Keratinocyte (primary cell): ENCODE results near the gene NMNAT2.

ENCODE experiments used
- EZH2 ChIP-seq: IDR thresholded peaks from one replicate; pipeline ENCODE4 v1.6.1; 2012; ENCODE audit warnings: inconsistent platforms, mild to moderate bottlenecking, low read length, moderate library complexity
- TF ChIP-seq, protein P1 (sequence below), 3 experiments: IDR thresholded peaks in 1 of 3; conservative IDR thresholded peaks in 1 of 3; optimal IDR thresholded peaks in 1 of 3; 2 replicates in 2 of 3; 3 replicates in 1 of 3; pipeline versions ENCODE3 to v1.5.1; 2011; ENCODE audit warnings: low read length in 3 of 3, mild to moderate bottlenecking in 3 of 3, moderate library complexity in 2 of 3, control low read depth in 1 of 3, inconsistent platforms in 1 of 3; ENCODE audit not compliant: insufficient read depth in 2 of 3; ENCODE audit errors: extremely low read depth in 1 of 3

DNA sequence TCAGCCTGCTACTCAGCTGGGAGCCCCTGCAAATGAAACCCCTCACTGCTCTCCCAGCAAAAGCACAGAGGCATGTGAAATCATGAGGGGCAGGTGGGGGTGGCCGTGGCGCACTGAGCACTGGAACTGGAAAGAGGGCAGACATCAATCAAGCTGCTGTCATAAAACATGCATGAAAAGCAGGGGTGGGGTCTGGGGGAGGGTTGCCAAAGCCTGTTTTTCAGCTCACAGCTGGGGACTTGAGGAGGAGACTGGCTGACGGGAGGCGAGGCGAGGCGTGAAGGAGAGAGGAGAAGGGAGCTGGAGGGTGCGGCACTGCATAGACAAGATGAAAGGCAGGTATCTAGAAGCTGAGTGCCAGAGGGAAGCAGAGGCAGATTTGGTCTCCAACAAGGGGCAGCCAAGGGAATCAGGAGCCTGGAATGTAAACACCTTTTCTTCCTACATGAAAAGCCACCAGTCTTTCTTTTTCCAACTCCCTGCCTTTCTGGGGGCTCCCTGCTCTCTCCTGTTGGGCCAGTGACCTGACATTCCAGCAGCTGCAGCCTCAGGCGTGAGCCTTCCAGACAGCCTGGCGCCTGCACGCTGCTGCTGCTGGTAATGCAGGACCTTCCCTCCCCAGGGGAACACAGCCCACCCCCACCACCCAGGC is 87.0 kb downstream of the NMNAT2 start:
- TF ChIP-seq, protein P1, sequence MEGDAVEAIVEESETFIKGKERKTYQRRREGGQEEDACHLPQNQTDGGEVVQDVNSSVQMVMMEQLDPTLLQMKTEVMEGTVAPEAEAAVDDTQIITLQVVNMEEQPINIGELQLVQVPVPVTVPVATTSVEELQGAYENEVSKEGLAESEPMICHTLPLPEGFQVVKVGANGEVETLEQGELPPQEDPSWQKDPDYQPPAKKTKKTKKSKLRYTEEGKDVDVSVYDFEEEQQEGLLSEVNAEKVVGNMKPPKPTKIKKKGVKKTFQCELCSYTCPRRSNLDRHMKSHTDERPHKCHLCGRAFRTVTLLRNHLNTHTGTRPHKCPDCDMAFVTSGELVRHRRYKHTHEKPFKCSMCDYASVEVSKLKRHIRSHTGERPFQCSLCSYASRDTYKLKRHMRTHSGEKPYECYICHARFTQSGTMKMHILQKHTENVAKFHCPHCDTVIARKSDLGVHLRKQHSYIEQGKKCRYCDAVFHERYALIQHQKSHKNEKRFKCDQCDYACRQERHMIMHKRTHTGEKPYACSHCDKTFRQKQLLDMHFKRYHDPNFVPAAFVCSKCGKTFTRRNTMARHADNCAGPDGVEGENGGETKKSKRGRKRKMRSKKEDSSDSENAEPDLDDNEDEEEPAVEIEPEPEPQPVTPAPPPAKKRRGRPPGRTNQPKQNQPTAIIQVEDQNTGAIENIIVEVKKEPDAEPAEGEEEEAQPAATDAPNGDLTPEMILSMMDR (optimal IDR thresholded peaks at IDR 0.05 in 1 of 3, IDR thresholded peaks at IDR 0.05 in 1 of 3, conservative IDR thresholded peaks at IDR 0.05 in 1 of 3; ENCODE audit: extremely low read depth in 1 of 3, insufficient read depth in 2 of 3, low read length in 3 of 3), result peak in 2 of 3 experiments; percentile 6 to 12
- no peak for TF ChIP-seq EZH2
